K562 (cell line): ENCODE measurements around the gene TRPV6. TPM values are rescaled to one million over a fixed set of nuclear protein-coding genes. Genes with fewer than 3 reads are reported as not detected.

Source experiments
- CBX1 ChIP-seq: sonication (generic); IDR thresholded peaks from 2 replicates; pipeline ENCODE4 v1.6.1; 2016; ENCODE audit warnings: antibody characterized with exemption, low read depth, mild to moderate bottlenecking
- ELF1 ChIP-seq: fragments of 200-800 bp; sonication (Bioruptor generic); IDR thresholded peaks from 2 replicates; pipeline ENCODE4 v1.6.1; 2016; ENCODE audit warnings: missing genetic modification characterization, missing compliant biosample characterization
- ELF2 ChIP-seq: fragments of 250-450 bp; sonication (Bioruptor Pico); IDR thresholded peaks from 2 replicates; pipeline ENCODE4 v1.5.0; 2021; ENCODE audit warnings: mild to moderate bottlenecking
- HDAC2 ChIP-seq: fragments of 450-650 bp; IDR thresholded peaks from 2 replicates; pipeline ENCODE4 v1.6.1; 2016; ENCODE audit warnings: mild to moderate bottlenecking
- KDM1A ChIP-seq, 2 experiments: fragments of 450-650 bp; IDR thresholded peaks; 2 replicates each; pipeline ENCODE4 v1.6.1; 2016; ENCODE audit warnings: mild to moderate bottlenecking in 2 of 2
- MCM5 ChIP-seq: fragments of 450-650 bp; IDR thresholded peaks from 2 replicates; pipeline ENCODE4 v1.6.1; 2016; ENCODE audit warnings: low read depth
- MLLT1 ChIP-seq, 2 experiments: fragments of 450-650 bp; IDR thresholded peaks; 2 replicates each; pipeline ENCODE4 v1.6.1; 2016
- NCOA1 ChIP-seq: fragments of 450-650 bp; IDR thresholded peaks from 2 replicates; pipeline ENCODE4 v1.6.1; 2016; ENCODE audit warnings: low read depth
- PATZ1 ChIP-seq: fragments of 250-450 bp; sonication (Bioruptor Pico); IDR thresholded peaks from 2 replicates; pipeline ENCODE4 v1.5.0; 2020; ENCODE audit warnings: mild to moderate bottlenecking, borderline replicate concordance
- POLR2A ChIP-seq: fragments of 450-650 bp; conservative IDR thresholded peaks from 2 replicates; pipeline ENCODE4 v1.6.1; 2016
- POLR3G ChIP-seq: IDR thresholded peaks from 2 replicates; pipeline ENCODE4 v1.6.1; 2011; ENCODE audit not compliant: insufficient read length, insufficient replicate concordance; ENCODE audit errors: extremely low read depth
- PTBP1 ChIP-seq: fragments of 200-400 bp; formaldehyde crosslinking; IDR thresholded peaks from 2 replicates; pipeline ENCODE4 v1.6.1; 2017; ENCODE audit warnings: low read depth, low read length
- TEAD4 ChIP-seq, 2 experiments: sonication (generic) in 1 of 2; formaldehyde crosslinking in 1 of 2; IDR thresholded peaks; 2 replicates each; pipeline versions ENCODE4 v1.6.1 to v1.8.0; 2012 to 2022; ENCODE audit warnings: borderline replicate concordance in 1 of 2, inconsistent platforms in 1 of 2, low read length in 1 of 2, mild to moderate bottlenecking in 1 of 2, missing genetic modification reagents in 1 of 2
- UBTF ChIP-seq, 2 experiments: IDR thresholded peaks; 2 replicates each; pipeline ENCODE4 v1.6.1; 2012; ENCODE audit warnings: improper control_type of control experiment in 2 of 2, low read depth in 2 of 2, low read length in 2 of 2, borderline replicate concordance in 1 of 2
- ZKSCAN8 ChIP-seq: fragments of 200-800 bp; sonication (Bioruptor generic); IDR thresholded peaks from 2 replicates; pipeline ENCODE4 v1.6.1; 2016; ENCODE audit warnings: missing genetic modification characterization, missing compliant biosample characterization
- ZNF766 ChIP-seq: fragments of 200-800 bp; sonication (Bioruptor generic); conservative IDR thresholded peaks from 2 replicates; pipeline ENCODE4 v1.6.1; 2016; ENCODE audit warnings: missing genetic modification characterization, missing compliant biosample characterization
- ZSCAN32 ChIP-seq: fragments of 450-650 bp; formaldehyde crosslinking; IDR thresholded peaks from 2 replicates; pipeline ENCODE4 v1.4.0; 2020; ENCODE audit warnings: mild to moderate bottlenecking, moderate library complexity
- polyA plus RNA-seq, 8 experiments: library from polyadenylated mRNA; depleted of rRNA in 4 of 8; stranded (reverse) in 5 of 8; unstranded in 3 of 8; fragments of >200 nt; fragmentation: Nextera tagmentation in 2 of 8; fragmentation: Illumina TruSeq in 1 of 8; extraction: Ambion mirVana in 2 of 8; extraction: Trizol in 1 of 8; gene quantifications; 2 replicates each; pipeline versions ENCODE4 v1.2.1 to v1.2.3, GENCODE V29; 2011 to 2014; ENCODE audit warnings: inconsistent platforms in 1 of 8, missing spikeins in 1 of 8
- total RNA-seq, 7 experiments: library from RNA; depleted of rRNA in 6 of 7; stranded (reverse); fragments of >200 nt in 6 of 7; fragmentation: Illumina TruSeq in 2 of 7; extraction: Trizol in 2 of 7; gene quantifications; 2 replicates each; pipeline versions ENCODE4 v1.2.1 to v1.2.3, GENCODE V29; 2011 to 2021; ENCODE audit warnings: low replicate concordance in 1 of 7
- TF ChIP-seq, protein P1 (sequence below): fragments of 250-450 bp; sonication (Bioruptor Pico); IDR thresholded peaks from 2 replicates; pipeline ENCODE4 v1.4.0; 2020; ENCODE audit warnings: mild to moderate bottlenecking

The TRPV6 gene
- total and polyA plus RNA-seq, 9 of the 15 experiments (the other 6 are each of a cell fraction or from before 2014, with no cell fraction given) = 0.04 to 0.36 (median 0.11) TPM

GRCh38 chr7:142838461-142839213 is 46.9 kb downstream of the TRPV6 start (continued):
- TF ChIP-seq PATZ1 (no peak), MLLT1 (IDR thresholded peaks at IDR 0.05) (peak in 1 of 2 experiments; percentile 91; a peak in 2 of 4 replicates), POLR3G (no peak), POLR2A (no peak), KDM1A (IDR thresholded peaks at IDR 0.05) (peak in 1 of 2 experiments; percentile 36; a peak in 3 of 4 replicates), PTBP1 (no peak), HDAC2 (no peak), UBTF (IDR thresholded peaks at IDR 0.05; ENCODE audit: borderline replicate concordance in 1 of 2, low read depth in 2 of 2, low read length in 2 of 2) (no peak), CBX1 (no peak), ELF1 (tag) (no peak), TEAD4 (IDR thresholded peaks at IDR 0.05; ENCODE audit: low read length) (peak; percentile 91), TEAD4 (CRISPR knock-in tag; IDR thresholded peaks at IDR 0.05; ENCODE audit: borderline replicate concordance) (no peak), NCOA1 (no peak; the same call in 1 of the 2 replicates), ZKSCAN8 (CRISPR knock-in tag) (no peak), ELF2 (no peak), ZNF766 (CRISPR knock-in tag) (no peak), MCM5 (no peak), ZSCAN32 (no peak)
- TF ChIP-seq, protein P1, sequence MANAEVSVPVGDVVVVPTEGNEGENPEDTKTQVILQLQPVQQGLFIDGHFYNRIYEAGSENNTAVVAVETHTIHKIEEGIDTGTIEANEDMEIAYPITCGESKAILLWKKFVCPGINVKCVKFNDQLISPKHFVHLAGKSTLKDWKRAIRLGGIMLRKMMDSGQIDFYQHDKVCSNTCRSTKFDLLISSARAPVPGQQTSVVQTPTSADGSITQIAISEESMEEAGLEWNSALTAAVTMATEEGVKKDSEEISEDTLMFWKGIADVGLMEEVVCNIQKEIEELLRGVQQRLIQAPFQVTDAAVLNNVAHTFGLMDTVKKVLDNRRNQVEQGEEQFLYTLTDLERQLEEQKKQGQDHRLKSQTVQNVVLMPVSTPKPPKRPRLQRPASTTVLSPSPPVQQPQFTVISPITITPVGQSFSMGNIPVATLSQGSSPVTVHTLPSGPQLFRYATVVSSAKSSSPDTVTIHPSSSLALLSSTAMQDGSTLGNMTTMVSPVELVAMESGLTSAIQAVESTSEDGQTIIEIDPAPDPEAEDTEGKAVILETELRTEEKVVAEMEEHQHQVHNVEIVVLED (CRISPR knock-in tag) = no peak
